ENCODE data around the gene ZFP57.

ZFP57 gene

DNA sequence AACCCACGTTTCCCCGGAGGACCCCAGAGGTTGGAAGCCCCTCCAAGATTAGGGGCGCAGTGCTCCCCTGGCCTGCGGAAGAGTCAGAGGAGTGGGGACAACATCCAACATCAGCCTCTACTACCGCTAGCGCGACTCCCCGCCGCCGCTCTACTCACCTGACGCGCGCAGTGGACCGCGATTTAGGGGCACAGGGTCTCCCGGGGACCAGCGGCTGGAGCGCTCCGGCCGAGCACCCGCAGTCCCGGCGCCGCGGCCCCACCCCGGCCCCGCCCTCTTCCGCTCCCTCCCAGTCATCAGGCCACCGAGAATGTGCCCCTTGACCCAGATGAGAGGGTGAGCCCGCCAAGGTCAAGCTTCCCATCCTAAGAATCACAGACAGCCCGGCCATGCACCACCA lies at the start of gene ZFP57:
Gene ZFP57 (minus strand): TSS at position 249 of the 400 bp plus-strand sequence. CDS start 4,149 bp downstream, outside the sequence.
- DNase-seq = no peak

DNA sequence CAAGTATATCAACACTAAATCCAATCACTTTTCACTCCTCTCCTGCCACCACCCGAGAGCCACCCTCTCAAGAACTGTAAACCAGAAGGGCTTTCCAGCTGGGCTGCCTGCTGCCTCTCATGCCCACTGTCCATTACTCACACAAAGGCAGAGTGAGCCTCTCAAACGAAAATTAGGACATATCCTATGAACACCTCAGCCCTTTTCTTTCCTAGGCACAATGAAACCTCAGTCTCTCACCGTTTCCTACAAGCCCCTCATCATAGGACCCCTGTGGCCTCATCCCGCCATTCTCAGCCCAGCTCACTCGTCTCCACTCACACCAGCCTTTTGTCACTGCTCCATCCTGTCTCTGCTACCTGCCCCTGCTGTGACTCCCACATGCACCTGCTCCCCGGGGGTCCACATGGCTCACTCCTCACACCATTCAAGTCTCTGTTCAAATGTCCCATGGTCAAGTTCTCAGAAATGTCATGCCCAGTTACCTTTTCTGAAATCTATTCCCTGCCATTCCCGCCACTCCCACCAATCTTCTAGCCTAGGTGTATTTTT lies 49.7 kb upstream of the ZFP57 start:
- no peak for DNase-seq

- no peak for DNase-seq
Observed at GRCh38 chr6:29729774-29730328, 48.9 kb upstream of the ZFP57 start.

GRCh38 chr6:29728875-29729270 lies 47.9 kb upstream of the ZFP57 start:
- no peak for DNase-seq

- DNase-seq = no peak
Observed at GRCh38 chr6:29728173-29728874, 47.4 kb upstream of the ZFP57 start.

GRCh38 chr6:29727637-29728036 lies 46.7 kb upstream of the ZFP57 start:
- no peak for DNase-seq

- no peak for DNase-seq
Observed at GRCh38 chr6:29726571-29727194, 45.7 kb upstream of the ZFP57 start.

- no peak for DNase-seq
Observed at GRCh38 chr6:29726001-29726400, 45.0 kb upstream of the ZFP57 start.

DNA sequence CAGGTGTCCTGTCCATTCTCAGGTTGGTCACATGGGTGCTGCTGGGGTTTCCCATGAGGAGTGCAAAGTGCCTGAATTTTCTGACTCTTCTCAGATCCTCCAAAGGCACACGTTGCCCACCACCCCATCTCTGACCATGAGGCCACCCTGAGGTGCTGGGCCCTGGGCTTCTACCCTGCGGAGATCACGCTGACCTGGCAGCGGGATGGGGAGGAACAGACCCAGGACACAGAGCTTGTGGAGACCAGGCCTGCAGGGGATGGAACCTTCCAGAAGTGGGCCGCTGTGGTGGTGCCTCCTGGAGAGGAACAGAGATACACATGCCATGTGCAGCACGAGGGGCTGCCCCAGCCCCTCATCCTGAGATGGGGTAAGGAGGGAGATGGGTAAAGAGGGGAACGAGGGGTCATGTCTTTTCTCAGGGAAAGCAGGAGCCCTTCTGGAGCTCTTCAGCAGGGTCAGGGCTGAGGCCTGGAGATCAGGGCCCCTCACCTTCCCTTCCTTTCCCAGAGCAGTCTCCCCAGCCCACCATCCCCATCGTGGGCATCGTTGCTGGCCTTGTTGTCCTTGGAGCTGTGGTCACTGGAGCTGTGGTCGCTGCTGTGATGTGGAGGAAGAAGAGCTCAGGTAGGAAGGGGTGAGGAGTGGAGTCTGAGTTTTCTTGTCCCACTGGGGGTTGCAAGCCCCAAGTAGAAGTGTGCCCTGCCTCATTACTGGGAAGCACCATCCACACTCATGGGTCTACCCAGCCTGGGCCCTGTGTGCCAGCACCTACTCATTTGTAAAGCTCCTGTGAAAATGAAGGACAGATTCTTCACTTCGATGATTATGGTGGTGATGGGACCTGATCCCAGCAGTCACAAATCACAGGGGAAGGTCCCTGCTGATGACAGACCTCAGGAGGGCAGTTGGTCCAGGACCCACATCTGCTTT lies 44.3 kb upstream of the ZFP57 start:
- DNase-seq = no peak

DNA sequence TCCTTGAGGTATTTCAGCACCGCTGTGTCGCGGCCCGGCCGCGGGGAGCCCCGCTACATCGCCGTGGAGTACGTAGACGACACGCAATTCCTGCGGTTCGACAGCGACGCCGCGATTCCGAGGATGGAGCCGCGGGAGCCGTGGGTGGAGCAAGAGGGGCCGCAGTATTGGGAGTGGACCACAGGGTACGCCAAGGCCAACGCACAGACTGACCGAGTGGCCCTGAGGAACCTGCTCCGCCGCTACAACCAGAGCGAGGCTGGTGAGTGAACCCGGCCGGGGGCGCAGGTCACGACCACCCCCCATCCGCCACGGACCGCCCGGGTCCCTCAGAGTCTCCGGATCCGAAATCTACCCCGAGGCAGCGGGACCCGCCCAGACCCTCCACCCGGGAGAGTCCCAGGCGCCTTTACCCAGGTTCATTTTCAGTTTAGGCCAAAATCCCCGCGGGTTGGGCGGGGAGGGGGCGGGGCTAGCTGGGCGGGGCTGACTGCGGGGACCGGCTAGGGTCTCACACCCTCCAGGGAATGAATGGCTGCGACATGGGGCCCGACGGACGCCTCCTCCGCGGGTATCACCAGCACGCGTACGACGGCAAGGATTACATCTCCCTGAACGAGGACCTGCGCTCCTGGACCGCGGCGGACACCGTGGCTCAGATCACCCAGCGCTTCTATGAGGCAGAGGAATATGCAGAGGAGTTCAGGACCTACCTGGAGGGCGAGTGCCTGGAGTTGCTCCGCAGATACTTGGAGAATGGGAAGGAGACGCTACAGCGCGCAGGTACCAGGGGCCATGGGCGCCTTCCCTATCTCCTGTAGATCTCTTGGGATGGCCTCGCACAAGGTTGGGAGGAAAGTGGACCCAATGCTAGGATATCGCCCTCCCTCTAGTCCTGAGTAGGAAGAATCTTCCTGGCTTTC lies 43.0 kb upstream of the ZFP57 start:
- DNase-seq = peak; percentile 84

DNA sequence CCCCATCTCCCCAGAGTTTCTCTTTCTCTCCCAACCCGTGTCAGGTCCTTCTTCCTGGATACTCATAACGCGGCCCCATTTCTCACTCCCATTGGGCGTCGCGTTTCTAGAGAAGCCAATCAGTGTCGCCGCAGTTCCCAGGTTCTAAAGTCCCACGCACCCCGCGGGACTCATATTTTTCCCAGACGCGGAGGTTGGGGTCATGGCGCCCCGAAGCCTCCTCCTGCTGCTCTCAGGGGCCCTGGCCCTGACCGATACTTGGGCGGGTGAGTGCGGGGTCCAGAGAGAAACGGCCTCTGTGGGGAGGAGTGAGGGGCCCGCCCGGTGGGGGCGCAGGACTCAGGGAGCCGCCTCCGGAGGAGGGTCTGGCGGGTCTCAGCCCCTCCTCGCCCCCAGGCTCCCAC lies 42.3 kb upstream of the ZFP57 start, which contains the start of gene HLA-F:
Gene HLA-F (plus strand): TSS at position 173 of the 404 bp plus-strand sequence. CDS start 30 bp downstream, at position 203.
- DNase-seq = peak; percentile 83

DNA sequence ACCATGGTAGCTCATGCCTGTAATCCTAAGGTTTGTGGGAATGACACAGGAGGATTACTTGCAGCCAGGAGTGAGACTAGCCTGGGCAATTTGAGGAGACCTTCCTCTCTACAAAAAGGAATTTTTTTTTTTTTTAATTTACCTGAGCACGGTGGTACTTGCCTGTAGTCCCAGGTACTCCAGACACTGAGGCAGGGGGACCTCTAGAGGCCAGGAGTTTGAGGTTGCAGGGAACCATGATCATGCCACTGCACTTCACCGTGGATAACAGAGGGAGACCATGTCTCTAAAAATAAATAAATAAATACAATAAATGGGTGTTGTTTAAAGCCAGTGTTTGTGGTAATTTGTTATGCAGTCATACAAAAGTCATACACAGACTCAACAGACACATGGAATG lies 39.9 kb upstream of the ZFP57 start:
- DNase-seq = no peak

DNA sequence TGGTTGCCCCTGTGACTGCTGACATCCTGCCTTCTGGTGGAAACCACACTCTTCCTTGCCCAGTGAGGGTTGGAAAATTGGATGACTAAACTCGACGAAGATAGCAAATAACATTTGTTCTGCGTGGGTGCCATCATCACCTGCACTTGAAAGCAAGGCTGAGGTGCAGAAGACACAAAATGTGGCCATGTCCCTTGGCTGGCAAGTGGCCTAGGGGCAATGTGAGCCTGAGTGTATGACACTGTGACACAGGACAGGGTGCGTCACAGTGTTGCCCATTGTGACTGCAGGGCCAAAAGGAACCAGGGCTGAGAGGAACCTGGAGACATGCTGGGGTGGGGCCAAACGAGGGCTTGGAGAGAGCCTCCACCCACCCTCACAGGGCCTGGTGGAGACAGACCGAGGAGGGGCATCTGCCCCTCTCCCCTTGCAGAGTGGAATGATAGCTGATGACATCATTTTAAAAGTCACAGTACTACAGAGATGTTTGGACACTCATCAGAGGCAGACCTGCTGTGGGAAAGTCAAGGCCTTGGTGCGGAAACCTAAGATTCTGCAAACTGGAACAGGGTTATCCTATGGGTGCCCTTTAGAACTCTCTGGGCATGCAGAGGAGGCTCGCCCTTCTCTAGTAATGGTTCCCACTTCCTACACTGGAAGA lies 29.5 kb upstream of the ZFP57 start:
- no peak for DNase-seq

- DNase-seq = no peak
Observed at GRCh38 chr6:29709188-29709587, 28.2 kb upstream of the ZFP57 start.

- DNase-seq = peak; percentile 51
Observed at GRCh38 chr6:29708432-29709179, 27.7 kb upstream of the ZFP57 start.

GRCh38 chr6:29705389-29706231 lies 24.7 kb upstream of the ZFP57 start:
- DNase-seq = no peak

DNA sequence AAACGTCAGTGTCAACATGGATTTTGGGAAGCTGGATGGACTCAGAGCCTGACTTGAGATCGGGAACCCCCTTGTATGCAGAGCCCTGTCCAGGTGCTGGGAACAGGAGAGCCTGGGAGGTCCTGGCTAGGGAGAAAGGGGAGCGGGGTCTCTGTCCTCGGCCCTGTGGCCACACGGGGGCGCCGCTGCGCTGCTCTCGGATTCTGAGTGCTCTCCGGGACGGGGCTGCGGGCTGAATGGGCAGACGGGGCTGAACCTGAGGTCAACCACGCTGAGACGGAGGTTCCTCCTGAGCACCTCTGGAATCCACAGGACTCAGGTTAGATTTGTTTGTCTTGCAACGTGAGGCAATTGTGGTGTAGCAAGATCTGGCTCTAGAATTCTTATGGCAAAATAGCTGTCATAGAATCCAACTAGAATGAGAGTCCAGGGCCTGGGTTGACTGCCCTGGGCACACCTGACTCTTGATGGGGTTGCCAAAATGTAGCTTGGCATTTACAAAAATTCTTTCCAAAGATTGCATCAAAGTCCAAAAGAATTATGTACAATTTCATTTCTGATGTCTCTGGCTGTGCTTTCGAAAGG lies 21.7 kb upstream of the ZFP57 start:
- DNase-seq = peak; percentile 82

DNA sequence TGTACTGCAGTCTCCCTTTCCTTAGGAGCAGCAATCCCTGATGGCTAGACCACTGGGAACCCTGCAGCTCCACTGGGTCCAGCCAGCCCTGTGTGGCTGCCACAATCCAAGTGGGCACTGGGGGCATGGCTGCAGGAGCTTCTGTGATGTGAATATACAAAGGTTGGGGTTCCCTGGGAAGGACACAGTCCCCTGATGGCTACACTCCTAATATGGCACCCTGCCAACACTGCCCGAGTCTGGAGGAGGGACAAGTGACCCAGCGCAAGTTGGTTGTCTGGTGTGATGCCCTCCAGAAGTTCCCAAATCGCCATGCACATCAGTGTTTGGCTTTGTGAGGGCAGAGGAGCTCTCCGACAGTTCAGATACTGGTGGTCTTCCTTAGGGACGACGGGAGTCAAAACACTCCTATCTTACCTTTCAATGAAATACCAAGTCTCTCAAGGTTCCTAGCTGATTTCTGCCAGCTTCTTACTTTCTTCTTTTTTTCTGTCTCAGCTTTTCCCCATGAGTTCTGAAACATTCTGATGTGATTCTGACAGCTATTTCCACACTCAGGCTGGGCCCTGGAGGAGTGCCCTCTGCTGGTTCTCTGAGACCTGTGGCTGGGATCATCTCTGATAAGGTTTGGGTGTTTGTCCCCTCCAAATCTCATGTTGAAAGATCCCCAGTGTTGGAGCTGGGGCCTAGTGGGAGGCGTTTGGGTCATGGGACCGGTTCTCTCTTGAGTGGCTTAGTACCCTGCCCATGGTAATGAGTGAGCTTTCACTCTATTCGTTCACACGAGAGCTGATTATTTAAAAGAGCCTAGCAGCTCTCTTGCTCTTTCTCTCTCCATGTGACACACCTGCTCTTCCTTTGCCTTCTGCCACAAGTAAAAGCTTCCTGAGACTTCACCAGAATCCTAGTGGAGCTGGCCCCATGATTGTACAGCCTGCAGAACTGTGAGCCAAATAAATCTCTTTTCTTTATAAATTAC lies 15.5 kb upstream of the ZFP57 start:
- no peak for DNase-seq

Data from activated naive CD4-positive, alpha-beta T cell treated with Interleukin-2 at 50 U/mL for 16 hours (primary cell).